ENCODE results near the gene MARCHF5.

Gene MARCHF5

GRCh38 chr10:92290837-92291615 is at the start of gene MARCHF5, which contains the start of gene CPEB3:
MARCHF5 (plus strand) TSS chr10:92291167; CDS start chr10:92291495, 328 bp downstream.
CPEB3 (minus strand) TSS chr10:92291078; CDS start chr10:92240350, 50,728 bp downstream.
- DNase-seq, result peak; percentile 30

- no peak for DNase-seq
Measured at GRCh38 chr10:92241501-92241900, 49.5 kb upstream of the MARCHF5 start.

GRCh38 chr10:92242380-92242779 is 48.6 kb upstream of the MARCHF5 start:
- no peak for DNase-seq

GRCh38 chr10:92242910-92243671 is 47.9 kb upstream of the MARCHF5 start:
- no peak for DNase-seq

- no peak for DNase-seq
Measured at GRCh38 chr10:92244796-92245195, 46.2 kb upstream of the MARCHF5 start.

- DNase-seq, result no peak
Measured at GRCh38 chr10:92248566-92248965, 42.4 kb upstream of the MARCHF5 start.

- DNase-seq, result no peak
Measured at GRCh38 chr10:92263396-92263795, 27.6 kb upstream of the MARCHF5 start.

GRCh38 chr10:92264249-92264648 is 26.7 kb upstream of the MARCHF5 start:
- no peak for DNase-seq

GRCh38 chr10:92265687-92266258 is 25.2 kb upstream of the MARCHF5 start:
- DNase-seq, result no peak

GRCh38 chr10:92267343-92267742 is 23.6 kb upstream of the MARCHF5 start:
- no peak for DNase-seq

- no peak for DNase-seq
Measured at GRCh38 chr10:92268748-92269147, 22.2 kb upstream of the MARCHF5 start.

GRCh38 chr10:92274071-92274470 is 16.9 kb upstream of the MARCHF5 start:
- peak; percentile 29 for DNase-seq

GRCh38 chr10:92278996-92279696 is 11.8 kb upstream of the MARCHF5 start:
- DNase-seq, result no peak

GRCh38 chr10:92284112-92284704 is 6.8 kb upstream of the MARCHF5 start:
- DNase-seq, result no peak

- DNase-seq, result no peak
Measured at GRCh38 chr10:92290076-92290836, 711 bp upstream of the MARCHF5 start.

- DNase-seq, result no peak
Measured at GRCh38 chr10:92291616-92291865, 574 bp downstream of the MARCHF5 start.

GRCh38 chr10:92291921-92292845 is 1.2 kb downstream of the MARCHF5 start:
- peak; percentile 1 for DNase-seq

GRCh38 chr10:92298487-92298886 is 7.5 kb downstream of the MARCHF5 start:
- DNase-seq, result no peak

GRCh38 chr10:92303096-92303495 is 12.1 kb downstream of the MARCHF5 start:
- DNase-seq, result no peak

- no peak for DNase-seq
Measured at GRCh38 chr10:92304061-92304460, 13.1 kb downstream of the MARCHF5 start.
